Putamen (tissue), 1 donor: ENCODE data around the gene SPOCD1.

Experiments used
- DNase-seq: peaks from one replicate; pipeline ENCODE4 v3.0.0-alpha.2; 2016; ENCODE audit warnings: low spot score

SPOCD1 gene

DNA sequence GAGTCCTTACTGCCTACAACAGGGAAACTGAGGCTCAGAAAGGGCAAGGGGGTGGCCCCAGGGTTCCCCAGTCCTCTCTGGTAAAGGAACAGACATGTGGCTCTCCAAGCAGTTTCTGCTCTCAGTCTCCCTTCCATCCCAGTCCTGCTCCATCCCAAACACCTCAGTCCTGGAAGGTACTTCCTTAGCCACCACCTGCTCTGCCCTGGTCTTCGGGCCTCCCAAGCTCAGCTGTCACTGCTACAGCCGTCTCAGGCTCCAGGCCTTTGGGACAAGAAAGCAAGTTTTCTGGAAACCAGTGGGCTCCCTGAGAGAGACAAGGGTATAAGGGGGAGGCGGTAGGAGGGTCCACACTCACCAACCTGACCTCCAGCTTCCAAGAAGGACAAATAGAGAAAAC is 28.6 kb downstream of the SPOCD1 start:
- DNase-seq = no peak

DNA sequence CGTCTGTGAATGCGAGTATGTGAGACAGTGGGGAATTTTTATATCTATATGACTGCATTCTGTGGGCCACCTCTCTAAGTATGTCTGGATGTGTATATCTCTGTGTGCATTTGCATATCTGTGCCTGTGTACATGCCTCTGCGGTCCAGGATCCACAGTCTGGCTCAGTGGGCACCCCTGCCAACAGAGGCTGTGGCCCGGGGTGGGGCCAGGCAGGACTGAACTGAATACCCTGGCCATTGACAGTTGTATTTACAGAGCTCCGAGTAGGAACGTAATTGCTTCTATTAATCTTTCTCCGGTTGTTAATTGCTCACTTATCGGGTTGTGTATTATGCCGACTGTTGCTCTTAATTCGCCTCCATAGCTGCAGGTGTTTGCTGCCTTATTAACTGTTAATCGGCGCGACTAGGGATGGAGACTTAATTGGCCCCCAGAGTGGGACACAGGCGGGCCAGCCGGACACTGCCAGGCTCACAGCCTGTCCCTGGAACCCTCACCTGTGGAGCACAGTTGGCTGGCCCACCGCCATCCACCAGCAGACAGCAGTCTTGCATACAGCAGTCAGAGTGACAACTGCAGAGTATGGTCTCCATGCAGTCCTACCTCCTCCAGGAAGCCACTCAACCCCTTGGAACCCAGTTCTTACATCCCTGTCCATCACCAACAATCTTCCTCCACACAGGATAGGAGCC is 29.3 kb downstream of the SPOCD1 start:
- no peak for DNase-seq

DNA sequence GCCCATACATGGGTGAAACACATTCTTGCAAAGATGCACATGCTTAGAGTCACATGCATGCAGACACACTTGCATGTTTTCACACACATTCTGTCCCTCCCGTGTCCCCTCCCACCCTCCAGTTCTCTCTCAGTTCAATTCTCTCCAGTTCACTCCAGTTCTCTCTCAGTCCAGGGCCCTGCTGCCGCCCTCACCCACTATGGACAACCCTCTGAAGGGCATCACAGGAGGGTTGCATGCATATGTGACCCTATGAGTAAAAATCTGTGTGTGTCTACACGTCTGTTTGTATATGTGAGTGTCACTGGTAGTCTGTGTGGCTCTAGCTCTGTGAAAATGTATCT is 29.9 kb downstream of the SPOCD1 start:
- no peak for DNase-seq

DNA sequence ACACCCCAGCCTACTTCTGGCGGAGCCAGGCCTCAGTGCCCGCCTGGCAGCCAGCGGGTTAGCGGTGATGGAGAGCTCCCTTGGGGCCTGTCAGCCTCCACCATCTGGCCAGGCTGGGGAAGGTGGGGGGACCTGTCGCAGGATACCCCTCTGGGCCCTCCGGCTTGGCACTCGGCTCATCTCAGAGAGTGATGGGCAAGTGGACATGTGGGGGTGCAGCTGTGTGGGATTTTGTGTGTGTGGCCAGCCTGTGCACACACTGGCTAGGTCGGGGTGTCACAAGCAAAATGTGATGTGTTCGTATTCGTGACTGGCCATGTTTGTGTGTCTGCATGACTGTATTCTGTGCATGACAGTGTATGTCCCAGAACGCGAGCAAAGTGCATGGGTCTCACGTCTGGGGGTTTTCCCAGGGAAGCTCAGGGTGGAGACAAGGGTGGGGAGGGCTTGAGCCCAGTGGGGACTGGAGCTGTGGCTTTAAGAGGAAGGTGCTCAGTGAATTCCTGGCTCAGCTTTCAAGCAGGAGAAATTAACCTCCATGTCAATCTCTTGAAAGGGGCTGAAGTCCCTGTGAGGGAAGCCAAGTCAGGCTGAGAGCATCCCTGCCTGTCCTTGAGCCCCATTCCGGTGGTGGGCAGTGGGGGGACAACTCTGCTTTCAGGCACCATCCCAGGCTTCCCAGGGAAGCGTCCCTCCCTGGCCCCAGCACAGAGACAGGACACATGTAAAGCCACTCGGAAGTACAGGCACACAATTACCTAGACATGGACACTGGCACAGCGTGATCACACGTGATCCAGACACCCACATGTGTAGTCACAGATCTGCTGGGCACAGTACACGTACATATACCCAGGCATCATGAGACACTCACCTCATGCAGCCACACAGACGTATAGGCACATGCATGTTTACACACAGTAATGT is 30.5 kb downstream of the SPOCD1 start:
- DNase-seq = no peak

DNA sequence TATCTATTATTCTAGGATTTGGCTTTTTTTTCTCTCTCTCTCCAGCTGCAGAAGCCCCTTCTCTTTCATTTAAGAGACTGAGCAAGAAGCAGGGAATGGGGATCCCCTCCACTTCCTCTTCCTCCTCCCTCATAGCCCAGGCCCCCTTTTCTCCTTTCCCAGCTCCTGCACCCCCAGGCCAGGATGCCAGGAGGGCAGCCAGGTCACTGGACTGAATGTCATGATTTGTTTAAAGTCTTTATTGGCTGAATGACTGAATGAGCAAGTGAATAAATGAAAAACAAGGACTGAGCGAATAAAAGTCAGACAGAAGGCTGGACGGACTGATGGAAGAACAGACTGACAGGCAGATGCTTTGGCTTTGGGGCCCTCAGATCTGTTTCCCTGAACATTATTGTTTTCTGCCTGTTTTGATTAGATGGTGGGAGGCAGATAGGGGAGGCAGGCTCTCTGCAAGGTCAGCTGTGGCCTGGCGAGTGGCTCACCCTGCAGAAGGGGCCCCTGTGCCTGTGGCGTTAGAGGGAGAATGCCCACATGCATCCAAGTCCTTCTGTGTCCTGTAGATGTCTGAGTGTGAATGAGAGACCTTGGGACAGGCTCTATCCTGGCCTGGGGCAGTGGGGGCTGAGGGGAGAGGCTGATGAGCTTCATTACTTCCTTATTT is 31.3 kb downstream of the SPOCD1 start:
- no peak for DNase-seq

DNA sequence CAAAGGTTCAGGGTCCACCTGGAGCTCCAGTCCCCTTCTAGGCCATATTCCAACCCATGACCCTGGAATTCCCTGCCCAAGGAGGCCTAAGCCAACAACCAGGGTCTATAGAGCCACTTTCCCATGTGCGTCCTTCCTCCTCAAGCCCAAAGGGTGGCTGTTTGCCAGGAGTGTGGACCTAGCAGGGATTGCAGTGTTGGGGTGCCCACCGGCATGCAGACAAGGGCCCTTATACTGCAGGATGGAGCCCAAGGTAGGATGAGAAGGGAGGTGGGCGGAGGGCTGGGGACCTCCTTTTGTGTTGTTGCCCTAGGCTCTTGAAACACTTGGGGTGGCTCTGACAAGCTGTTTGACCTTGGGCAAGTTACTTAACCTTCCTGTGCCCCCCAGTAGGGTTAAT is 32.0 kb downstream of the SPOCD1 start:
- DNase-seq = no peak

DNA sequence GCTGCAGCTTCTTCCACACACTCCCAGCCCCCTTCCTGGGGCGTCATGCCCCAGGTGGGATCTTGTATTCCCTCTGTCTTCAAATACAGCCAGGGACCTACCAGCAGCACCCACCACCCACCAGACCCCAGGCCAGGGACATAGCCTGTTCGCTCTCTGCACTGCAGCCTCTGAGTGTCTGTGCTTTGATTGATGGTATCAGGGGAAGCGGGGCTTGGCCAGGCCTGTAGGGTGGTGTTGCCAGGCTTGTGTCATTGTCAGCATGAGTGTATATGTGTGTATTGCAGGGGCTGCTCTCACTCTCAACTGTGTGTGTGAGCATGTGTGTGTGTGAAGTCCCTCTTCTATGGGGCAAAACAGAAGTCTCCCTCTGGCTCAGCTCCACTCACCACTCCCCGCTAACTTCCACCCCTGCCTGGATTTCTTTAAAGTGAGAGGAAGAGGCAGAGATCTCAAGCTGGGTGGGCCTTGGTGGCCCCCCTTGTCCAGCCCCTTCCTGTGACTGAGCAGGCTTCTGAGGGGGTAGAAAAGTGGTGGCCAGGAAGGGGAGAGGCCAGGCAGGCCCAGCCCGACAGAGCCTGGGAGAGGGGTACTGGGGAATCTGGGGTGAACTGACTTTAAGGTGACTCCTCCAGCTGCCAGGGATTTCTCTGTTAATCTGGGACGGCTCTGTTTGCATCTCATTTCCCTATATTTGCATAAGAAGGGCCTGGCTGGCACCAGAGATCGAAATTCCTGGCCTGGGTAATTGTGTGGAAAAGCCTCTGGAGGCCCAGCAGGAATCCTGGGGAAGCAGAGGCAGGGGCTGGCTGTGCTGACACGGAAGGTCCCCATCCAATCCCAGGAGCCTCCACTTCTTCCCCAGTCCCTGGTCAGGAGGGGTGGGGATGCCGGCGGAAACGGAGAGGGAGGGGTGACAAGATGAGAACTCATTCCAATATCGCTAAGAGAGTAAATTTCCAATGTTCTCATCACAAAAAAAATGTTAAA is 33.1 kb downstream of the SPOCD1 start:
- DNase-seq = no peak

DNA sequence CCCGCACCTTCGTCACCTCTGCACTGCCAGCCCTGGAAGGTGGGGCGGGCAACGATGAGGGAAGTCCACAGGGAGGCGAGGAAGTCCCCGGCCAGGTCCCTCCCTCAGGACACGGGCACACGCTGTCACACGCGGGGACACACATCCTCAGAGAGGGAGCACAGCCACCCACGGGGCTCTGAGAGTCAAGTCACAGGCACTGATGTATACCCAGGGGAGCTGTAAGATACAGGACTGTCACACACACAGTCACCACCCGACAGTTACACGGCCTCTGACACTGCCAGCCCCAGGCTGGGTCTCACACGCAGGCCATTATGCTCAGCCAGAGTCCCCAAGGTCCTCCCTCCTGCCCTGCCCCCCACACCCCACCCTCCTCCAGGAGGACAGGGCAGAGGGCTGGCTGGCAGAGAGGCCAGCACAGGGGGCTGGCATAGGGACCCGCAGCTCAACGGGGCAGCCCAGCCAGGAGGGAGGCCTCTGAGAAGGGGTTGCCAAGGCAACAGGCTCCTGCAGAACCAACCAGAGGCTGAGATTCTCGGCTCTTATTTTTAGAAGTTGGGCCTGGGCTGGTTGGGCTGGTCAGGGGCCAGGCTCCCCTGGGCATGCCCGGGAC is 34.0 kb downstream of the SPOCD1 start:
- DNase-seq = no peak

DNA sequence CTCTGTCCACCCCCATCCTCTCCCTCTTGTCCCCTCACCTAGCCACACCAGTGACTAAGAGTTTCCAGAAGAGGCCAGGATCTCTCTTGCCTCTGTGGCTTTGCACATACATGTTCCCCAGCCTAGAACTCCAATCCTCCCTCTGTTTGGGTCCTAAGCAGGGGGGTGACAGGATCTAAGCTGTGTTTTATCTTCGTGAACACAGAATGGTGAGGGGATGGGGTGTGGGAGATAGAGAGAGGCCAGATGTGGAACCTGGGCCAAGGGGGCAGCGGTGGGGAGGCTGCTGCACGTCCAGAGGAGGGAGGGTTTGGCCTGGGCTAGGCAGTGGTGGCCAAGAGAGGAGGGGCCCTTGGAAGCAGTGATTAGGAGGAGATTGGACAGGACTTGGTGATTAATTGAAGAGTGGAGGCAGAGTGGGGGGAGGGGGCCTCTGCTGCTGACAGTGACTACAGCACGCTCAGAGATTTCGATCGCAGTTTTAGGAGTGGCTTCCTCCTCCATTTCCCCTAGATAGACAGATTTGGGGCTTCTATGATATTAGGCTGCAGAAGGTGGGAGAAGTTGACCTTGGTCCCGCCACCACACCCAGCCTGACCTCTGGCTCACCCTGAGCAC is 34.6 kb downstream of the SPOCD1 start:
- DNase-seq = no peak

DNA sequence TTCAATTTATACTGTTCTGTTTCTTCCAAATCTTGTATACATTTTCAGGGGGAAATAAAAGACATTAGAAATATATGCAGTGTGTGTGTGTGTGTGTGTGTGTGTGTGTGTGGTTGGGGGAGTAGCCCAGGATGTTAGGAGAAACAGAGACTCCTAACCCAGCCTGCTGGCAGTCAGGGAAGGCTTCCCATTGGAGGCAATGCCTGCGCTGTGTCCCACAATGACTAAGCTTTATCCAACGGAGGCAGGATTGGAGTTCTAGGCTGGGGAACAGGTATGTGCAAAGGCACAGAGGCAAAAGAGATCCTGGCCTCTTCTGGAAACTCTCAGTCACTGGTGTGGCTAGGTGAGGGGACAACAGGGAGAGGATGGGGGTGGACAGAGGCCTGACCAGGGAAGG is 35.2 kb downstream of the SPOCD1 start:
- DNase-seq = no peak

DNA sequence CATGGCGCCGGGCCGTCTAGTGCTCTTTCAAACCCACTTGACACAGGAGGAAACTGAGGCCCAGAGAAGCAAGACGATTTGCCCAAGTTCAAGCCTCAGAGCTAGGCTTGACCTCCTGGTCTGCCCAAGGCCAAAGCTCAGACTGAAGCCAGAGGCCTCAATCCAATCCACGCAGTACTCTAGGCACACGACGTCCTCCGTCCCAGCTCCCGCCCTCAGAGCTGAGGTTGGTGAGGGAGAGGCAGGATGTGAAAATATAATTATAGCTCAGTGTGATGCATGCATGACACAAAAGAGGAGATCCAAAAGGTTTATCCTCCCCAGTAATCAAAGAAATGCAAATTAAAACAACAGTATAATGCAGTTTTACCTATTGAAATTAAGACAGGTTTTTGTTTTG is 36.1 kb downstream of the SPOCD1 start:
- no peak for DNase-seq

DNA sequence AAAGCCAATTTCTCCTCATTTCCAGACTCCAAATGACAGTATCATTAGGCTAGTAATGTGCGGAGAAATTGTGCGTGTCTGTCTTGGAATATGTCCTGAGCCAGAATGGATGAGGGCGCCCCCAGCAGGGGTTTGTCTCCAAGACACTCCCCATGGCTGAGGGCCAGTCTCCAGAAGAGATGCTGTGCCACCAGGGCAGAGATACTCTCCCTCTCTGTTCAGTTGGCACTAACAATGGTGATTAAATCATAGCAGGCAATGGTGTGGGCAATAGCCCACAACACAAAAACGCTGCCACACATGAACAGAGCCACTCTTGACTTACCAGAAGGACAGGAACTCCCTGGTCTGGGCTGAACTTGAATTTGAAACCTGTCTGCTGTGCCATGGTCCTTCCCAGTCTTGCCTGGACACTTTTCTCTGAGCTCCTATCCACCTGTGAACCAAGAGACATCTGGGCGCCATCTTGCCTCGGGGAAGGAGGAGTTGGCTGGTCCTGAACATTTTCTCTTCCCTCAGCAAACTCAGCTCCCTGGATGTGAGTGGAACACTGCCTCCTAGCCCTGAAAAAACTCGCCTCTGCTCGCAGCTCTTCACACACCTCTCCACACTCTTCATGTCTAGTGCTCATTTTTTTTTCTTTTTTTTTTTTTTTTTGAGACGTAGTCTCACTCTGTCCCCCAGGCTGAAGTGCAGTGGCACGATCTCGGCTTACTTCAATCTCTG is 36.9 kb downstream of the SPOCD1 start:
- DNase-seq = no peak

DNA sequence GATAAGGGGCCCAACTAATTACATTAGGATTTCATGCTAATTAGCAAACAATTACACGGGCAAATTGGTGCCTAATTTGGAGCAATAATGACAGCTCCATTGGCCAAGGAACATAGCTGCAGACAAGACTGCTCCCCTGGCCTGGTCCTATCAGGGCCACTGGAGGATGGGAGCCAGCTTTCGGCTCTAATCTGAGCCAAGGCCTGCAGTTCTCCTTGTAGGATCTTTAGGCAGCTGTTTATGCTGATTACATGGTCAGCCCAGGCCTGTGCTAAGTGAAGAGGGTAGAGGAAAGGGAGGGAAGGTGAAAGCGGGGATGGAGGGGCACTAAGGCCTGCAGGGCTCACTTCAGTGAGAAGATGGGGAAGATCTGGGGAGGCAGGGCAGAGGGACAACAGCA is 39.3 kb downstream of the SPOCD1 start:
- DNase-seq = no peak

DNA sequence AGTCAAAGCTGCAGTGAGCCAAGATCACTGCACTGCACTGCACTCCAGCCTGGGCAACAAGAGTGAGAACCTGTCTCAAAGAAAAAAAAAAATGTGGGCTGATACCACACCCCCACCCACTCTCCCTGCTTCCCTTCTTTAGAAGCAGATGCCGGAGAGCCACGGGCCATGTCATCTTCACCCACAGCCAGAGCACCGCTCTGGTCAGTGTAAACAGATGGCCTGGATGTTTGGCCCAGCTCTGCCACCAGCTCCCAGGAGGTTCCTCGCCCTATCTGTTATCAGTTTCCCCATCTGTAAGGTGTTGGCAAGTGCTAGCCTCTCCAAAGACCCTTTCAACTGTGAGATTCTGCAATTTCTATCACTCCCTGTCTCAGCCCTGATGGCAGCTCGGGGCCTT is 39.8 kb downstream of the SPOCD1 start:
- DNase-seq = no peak

DNA sequence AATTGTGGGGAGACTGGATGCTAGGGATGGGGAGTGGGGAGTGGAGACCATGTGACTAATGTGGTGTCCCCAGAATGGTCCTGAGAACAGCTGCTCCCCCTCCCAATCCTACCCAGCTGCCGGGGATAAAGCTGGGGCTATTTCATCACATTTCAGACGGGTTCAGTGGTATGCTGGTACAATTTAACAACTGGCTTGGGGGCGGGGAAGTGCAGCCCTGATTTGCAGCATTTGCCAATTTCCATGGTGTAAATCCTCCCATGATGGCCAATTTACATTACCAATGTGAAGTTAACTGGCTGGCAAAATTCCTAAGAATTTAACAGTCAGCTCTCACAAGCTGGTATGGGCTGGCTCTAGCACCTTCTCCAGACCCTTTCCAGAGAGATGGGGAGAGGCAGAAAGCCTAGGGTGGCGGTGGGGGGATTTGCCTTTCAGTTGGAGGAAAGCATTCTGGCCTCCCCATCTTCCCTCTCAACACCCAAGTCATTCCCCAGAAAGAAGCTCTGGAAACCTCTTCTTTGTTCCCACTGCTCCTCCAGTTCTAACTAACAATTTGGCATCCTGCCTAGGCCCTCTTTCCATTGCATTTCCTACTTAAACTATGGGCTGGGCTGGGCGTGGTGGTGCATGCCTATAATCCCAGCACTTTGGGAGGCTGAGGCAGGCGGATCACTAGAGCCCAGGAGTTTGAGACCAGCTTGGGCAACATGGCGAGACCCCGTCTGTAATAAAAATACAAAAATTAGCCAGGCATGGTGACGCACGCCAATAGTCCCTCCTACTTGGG is 40.4 kb downstream of the SPOCD1 start:
- DNase-seq = no peak

DNA sequence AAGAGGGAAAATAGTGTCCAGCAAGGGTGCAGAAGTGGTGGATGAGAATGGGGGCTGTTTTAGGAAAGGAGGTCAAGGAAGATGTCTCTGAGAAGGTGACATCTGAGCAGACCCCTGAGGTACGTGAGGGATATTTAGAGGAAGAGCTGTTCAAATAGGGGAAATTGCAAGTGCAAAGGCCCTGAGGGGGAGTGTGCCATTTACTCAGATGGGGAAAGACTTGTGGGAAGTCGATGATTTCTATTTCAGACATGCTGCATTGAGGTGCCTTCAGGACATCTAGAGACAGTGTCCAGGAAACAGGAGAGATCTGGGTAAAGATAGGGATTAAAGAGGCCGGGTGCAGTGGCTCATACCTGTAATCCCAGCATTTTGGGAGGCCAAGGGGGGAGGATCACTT is 41.3 kb downstream of the SPOCD1 start:
- no peak for DNase-seq

DNA sequence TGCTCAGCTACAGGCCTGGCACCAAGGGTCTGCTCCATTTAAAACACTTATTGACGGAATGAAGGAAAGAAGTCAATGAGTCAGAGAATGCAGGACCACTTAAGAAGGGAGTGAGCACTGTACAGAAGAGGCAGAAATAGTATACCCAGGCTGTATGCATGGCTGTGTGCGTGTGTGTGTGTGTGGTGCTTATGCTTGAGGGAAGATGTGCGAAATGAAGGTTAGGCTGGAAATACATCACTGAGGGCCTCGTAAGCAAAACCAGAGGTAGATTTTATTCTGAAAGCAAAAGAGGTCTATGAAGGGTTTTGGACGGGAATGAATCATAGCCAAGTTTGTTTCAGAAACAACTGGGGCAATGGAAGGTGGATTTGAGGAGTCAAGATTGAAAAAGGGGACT is 42.0 kb downstream of the SPOCD1 start:
- DNase-seq = no peak

DNA sequence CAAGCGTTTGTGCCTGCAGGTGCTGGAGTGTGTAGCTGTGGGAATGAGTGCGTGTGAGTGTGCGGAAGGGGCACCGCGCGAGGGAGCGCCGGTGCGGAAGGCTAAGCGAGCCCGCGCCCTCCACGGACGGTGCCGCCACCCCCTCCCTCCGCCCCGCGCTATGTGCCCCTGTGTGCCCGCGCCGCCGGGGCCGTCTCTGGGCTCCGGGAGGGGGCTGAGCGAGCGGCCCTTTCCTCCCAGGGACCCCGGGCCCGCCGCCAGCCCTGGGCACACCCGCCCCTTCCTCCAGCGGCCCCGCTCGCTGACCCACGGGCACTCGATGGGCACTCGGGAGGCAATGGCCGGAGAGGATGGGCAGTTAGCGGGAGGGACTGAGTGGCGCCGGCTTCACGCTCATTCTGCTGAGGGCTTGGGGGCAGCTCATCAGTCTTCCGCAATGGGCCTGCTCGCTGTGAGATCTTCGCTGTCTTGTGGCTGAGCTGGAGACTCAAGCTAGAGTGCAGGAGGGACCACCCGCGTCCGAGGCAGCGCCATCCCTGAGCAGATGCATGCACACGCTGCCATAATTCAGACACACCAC is 43.1 kb downstream of the SPOCD1 start:
- no peak for DNase-seq
